RWPE2 (cell line): ENCODE data around the gene CDKN2D.
"Not testable (repeated sequence)": the region's sequence is repeated elsewhere in the genome, so short reads cannot be mapped to it uniquely, and the experiment has no call there.

Experiments used
- ATAC-seq: fragments of 200-7000 bp; cut with Tn5 transposase; 3 replicates; pipeline ENCODE4 v1.9.1; 2021; ENCODE audit warnings: low read depth
- DNase-seq: peaks from one replicate; pipeline ENCODE4 v3.0.0-alpha.2; 2020; ENCODE audit warnings: low spot score
- H3K27ac ChIP-seq: fragments of 450-650 bp; 2 replicates; pipeline ENCODE4 v1.5.1; 2017; ENCODE audit warnings: mild to moderate bottlenecking; ENCODE audit not compliant: poor library complexity, severe bottlenecking
- H3K27me3 ChIP-seq: fragments of 250-450 bp; sonication (Bioruptor Pico); 2 replicates; pipeline ENCODE4 v1.5.1; 2021; ENCODE audit warnings: mild to moderate bottlenecking, moderate library complexity; ENCODE audit not compliant: insufficient read depth, poor library complexity, severe bottlenecking
- H3K36me3 ChIP-seq: fragments of 250-450 bp; sonication (Bioruptor Pico); 2 replicates; pipeline ENCODE4 v1.5.1; 2020; ENCODE audit warnings: low read depth, mild to moderate bottlenecking, moderate library complexity
- H3K4me1 ChIP-seq: fragments of 250-450 bp; sonication (Bioruptor Pico); 2 replicates; pipeline ENCODE4 v1.5.1; 2021; ENCODE audit warnings: mild to moderate bottlenecking, moderate library complexity; ENCODE audit not compliant: insufficient read depth, poor library complexity, severe bottlenecking
- H3K4me3 ChIP-seq: fragments of 250-450 bp; sonication (Bioruptor Pico); 2 replicates; pipeline ENCODE4 v1.5.1; 2021; ENCODE audit warnings: mild to moderate bottlenecking, moderate library complexity; ENCODE audit not compliant: severe bottlenecking
- H3K9me3 ChIP-seq: fragments of 250-450 bp; sonication (Bioruptor Pico); 2 replicates; pipeline ENCODE4 v1.5.1; 2021; ENCODE audit warnings: mild to moderate bottlenecking, moderate library complexity; ENCODE audit not compliant: severe bottlenecking
- TF ChIP-seq, protein P1 (sequence below): fragments of 450-650 bp; IDR thresholded peaks from one replicate; pipeline ENCODE4 v1.5.1; 2017; ENCODE audit warnings: mild to moderate bottlenecking, moderate library complexity; ENCODE audit not compliant: poor library complexity, severe bottlenecking

The CDKN2D gene

DNA sequence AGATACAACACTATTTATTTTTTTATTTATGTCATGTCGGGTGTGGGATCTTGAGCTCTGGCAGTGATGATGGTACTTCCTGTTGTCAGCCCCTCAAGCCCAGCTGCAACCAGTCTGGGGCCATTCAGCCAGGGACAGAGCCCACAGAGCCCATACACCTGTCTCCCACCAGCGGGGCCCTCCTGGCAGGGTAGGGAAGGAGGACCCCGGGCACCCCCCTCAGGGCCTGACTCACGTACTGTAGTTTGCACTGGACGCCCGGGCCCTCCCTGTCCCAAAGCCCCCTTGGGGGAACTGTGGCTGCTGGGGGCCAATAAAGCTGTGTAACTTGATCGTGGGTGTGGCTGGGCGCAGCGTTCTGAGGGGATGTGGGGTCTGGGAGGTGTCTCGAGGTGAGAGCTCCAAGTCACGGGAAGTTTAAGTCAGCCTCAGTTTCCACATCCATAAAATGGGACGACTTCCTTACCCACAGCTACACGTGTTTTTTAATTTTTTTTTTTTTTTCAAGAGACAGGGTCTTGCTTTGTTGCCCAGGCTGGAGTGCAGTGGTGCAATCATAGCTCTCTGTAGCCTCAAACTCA, 15.6 kb downstream of the CDKN2D start:
- H3K36me3 ChIP-seq = peaks cover 85% of the 10 kb centered on the region
- no peak for ATAC-seq
- no peak overlapping the region for H3K4me3 ChIP-seq

DNA sequence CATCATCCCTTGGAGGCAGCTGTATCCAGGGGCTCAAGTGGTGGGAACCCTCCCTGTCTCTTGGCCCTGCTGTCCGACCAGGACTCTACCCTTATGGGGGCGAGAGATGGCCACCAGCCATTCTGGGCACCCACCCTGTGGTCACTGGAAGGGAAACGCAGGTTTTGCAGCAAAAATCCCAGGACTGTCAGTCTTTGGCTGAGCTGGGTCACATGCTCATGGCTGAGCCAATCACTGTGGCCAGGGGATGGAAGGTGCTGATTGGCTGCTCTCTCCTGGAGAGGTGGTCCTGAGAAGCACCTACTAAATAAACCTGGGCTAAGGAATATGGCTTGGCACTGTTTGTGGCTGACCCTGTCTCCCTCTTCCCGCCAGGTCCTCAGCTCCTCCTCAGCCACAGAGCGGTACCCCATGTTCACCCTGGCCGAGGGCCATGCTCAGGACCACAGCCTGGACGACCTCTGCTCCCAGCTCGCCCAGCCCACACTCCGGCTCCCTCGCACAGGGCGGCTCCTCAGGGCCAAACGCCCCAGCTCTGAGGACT, 16.2 kb downstream of the CDKN2D start:
- ATAC-seq (peak; percentile 46), DNase-seq (no peak)
- TF ChIP-seq, protein P1, sequence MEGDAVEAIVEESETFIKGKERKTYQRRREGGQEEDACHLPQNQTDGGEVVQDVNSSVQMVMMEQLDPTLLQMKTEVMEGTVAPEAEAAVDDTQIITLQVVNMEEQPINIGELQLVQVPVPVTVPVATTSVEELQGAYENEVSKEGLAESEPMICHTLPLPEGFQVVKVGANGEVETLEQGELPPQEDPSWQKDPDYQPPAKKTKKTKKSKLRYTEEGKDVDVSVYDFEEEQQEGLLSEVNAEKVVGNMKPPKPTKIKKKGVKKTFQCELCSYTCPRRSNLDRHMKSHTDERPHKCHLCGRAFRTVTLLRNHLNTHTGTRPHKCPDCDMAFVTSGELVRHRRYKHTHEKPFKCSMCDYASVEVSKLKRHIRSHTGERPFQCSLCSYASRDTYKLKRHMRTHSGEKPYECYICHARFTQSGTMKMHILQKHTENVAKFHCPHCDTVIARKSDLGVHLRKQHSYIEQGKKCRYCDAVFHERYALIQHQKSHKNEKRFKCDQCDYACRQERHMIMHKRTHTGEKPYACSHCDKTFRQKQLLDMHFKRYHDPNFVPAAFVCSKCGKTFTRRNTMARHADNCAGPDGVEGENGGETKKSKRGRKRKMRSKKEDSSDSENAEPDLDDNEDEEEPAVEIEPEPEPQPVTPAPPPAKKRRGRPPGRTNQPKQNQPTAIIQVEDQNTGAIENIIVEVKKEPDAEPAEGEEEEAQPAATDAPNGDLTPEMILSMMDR = no peak
- no peak overlapping the region for H3K4me3 ChIP-seq
- no peak overlapping the region for H3K27ac ChIP-seq
- no peaks in the 10 kb centered on the region for H3K27me3 ChIP-seq
- H3K36me3 ChIP-seq = peaks cover 87% of the 10 kb centered on the region
- H3K9me3 ChIP-seq = no peaks in the 10 kb centered on the region
- H3K4me1 ChIP-seq = peaks cover 28% of the 10 kb centered on the region

More for the DNA sequence above, 15.6 kb downstream of the CDKN2D start:
- Histone ChIP-seq H3K9me3 (no peaks in the 10 kb centered on the region), H3K27me3 (no peaks in the 10 kb centered on the region), H3K4me1 (peaks cover 28% of the 10 kb centered on the region), H3K27ac (peak overlapping the region; percentile 63)
- TF ChIP-seq, protein P1 = no peak
- DNase-seq = no peak

DNA sequence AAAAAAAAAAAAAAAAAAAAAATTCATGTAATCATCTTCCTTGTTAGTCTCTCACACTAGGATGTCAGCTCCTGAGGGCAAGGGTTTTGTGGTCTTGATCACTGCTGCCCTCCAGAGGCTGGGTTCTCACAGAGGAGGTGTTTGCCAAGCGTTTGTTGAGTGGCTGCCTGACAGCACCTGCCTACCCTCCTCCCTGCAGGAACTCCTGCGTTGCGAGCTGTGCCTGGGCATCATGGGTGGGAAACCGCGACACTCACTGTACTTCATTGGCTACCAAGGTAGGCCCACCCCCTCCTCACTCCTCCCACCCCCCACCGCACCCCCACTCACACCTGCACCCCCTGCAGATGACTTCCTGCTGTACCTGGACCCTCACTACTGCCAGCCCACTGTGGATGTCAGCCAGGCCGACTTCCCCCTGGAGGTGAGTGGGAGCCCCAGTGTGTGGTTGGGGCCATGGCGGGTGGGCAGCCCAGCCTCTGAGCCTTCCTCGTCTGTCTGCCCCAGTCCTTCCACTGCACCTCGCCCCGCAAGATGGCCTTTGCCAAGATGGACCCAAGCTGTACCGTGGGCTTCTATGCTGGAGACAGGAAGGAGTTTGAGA, 17.0 kb downstream of the CDKN2D start:
- H3K27ac ChIP-seq = no peak overlapping the region
- TF ChIP-seq, protein P1 = peak; percentile 34
- H3K9me3 ChIP-seq = no peaks in the 10 kb centered on the region
- ATAC-seq (peak; percentile 25; the same call in 2 of the 3 replicates), DNase-seq (no peak)
- peaks cover 28% of the 10 kb centered on the region for H3K4me1 ChIP-seq
- no peak overlapping the region for H3K4me3 ChIP-seq
- H3K27me3 ChIP-seq = no peaks in the 10 kb centered on the region
- H3K36me3 ChIP-seq = peaks cover 85% of the 10 kb centered on the region

DNA sequence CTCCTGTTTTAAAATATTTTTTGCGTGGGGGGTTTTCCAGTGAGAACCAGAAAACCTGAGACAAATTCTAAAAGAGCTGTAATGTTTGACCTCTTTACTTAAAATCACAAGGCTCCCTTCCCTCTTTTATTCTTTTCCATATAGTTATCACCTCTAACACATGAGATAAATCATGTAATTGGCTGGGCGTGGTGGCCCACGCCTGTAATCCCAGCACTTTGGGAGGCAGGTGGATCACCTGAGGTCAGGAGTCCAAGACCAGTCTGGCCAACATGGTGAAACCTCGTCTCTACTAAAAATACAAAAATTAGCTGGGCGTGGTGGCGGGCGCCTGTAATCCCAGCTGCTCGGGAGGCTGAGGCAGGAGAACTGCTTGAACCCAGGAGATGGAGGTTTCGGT, 17.8 kb downstream of the CDKN2D start:
- peaks cover 20% of the 10 kb centered on the region for H3K4me1 ChIP-seq
- not testable (repeated sequence) for H3K9me3 ChIP-seq, H3K4me3 ChIP-seq, ATAC-seq, H3K27me3 ChIP-seq, H3K27ac ChIP-seq, DNase-seq
- H3K36me3 ChIP-seq = peaks cover 82% of the 10 kb centered on the region

DNA sequence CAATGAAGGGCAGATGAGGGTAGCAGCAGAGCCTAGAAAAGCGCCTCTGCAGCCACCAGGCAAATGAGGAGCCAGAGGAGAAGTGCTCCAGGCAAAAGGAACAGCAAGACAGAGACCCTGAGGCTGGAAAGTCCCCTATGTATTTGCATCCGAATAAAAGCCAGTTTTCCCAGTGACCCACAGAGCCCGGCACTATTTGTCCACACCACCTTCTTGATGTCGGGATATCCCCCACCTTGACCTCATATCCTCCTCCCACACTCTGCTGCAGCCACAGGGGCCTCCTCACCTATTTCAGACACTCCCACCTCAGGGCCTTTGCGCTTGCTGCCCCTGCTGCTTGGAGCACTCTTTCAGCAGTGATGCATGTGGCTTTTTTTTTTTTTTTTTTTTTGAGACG, 18.4 kb downstream of the CDKN2D start:
- DNase-seq (no peak), ATAC-seq (no peak)
- Histone ChIP-seq H3K27me3 (no peaks in the 10 kb centered on the region), H3K36me3 (peaks cover 75% of the 10 kb centered on the region), H3K4me1 (peaks cover 14% of the 10 kb centered on the region), H3K9me3 (no peaks in the 10 kb centered on the region), H3K4me3 (no peak overlapping the region), H3K27ac (no peak overlapping the region)
- TF ChIP-seq, protein P1 = no peak
